ENCODE measurements around the gene GAB4.

Gene GAB4

DNA sequence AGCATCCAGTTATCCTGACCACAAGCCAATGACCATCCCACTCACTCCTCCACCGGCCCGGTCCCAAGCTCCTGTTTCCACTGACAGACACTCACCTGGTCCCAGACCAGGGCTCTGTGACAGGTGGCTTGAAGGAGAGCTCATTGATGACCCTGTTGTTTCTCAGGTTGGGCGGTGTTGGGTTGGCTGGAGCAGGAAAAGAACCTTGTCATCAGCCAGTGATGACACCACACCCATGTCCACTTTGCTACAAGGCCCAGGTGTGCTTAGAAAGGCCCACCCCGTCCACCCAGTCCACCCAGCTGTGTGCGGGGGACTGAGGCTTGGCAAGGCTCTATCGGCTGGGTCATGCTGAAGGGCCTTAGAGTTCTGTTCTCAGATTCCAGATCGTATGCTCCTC lies 42.9 kb downstream of the GAB4 start:
- TF ChIP-seq, protein P1, sequence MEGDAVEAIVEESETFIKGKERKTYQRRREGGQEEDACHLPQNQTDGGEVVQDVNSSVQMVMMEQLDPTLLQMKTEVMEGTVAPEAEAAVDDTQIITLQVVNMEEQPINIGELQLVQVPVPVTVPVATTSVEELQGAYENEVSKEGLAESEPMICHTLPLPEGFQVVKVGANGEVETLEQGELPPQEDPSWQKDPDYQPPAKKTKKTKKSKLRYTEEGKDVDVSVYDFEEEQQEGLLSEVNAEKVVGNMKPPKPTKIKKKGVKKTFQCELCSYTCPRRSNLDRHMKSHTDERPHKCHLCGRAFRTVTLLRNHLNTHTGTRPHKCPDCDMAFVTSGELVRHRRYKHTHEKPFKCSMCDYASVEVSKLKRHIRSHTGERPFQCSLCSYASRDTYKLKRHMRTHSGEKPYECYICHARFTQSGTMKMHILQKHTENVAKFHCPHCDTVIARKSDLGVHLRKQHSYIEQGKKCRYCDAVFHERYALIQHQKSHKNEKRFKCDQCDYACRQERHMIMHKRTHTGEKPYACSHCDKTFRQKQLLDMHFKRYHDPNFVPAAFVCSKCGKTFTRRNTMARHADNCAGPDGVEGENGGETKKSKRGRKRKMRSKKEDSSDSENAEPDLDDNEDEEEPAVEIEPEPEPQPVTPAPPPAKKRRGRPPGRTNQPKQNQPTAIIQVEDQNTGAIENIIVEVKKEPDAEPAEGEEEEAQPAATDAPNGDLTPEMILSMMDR (IDR thresholded peaks at IDR 0.05; ENCODE audit: low read depth, low read length), result no peak
- H3K4me3 ChIP-seq (ENCODE audit: low read depth, low read length), result no peak overlapping the region

DNA sequence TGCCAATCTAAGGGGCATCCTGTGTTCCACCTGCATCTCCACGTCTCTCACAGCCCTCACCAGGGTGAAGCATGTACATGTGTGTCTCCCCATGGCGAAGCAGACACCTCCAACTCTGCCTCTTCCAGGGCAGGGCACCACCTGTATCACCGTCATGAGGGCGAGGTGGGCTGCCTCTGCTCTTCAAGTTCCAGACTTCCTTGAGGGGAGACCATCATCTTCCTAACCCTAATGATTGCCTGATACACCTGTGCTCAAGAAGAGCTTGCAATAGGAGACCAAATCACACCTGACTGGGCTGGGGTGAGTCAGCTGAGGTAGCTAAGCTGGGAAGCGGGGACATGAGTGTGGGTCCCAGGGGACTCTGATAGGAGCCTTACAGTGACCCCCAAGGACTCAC lies 43.7 kb downstream of the GAB4 start:
- TF ChIP-seq, protein P1 (IDR thresholded peaks at IDR 0.05; ENCODE audit: low read depth, low read length), result no peak
- no peak overlapping the region for H3K4me3 ChIP-seq (ENCODE audit: low read depth, low read length)

DNA sequence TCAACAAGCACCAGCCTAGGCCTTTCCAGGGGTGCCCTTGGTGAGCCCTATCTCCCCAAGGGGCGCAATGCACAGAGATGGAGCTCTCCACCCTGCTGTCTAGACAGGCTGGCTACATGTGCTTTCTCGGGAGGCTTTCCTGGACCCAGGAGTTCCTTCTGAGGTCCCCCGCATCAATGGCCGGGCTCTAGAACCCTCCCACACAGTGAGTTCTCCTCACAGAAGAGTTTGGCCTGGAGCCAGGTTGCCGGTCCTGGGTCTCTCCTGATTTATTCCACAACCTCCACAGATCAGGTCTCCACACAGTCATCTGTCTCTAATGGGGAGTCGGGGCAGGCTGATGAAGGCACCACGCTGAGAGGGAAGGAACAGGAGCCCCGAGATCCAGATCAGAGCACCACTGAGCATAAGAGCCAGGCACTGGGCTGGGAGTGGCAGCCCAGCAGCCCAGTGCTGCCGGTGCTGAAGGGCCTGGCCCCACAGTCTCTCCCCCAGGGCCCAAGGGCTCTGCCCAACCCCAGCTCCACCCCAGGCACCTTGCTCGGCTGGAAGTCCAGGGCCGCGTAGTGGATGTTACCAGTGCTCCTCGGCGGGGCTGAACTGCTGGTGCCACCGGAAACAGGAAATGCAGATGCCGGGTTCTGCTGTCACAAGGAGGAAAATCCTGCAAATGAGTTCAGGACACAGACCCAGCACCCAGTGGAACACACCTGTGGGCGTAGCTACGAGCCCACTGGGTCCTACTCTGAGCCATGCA lies 44.7 kb downstream of the GAB4 start:
- no peak overlapping the region for H3K4me3 ChIP-seq (ENCODE audit: low read depth, low read length)
- TF ChIP-seq, protein P1 (IDR thresholded peaks at IDR 0.05; ENCODE audit: low read depth, low read length), result no peak

DNA sequence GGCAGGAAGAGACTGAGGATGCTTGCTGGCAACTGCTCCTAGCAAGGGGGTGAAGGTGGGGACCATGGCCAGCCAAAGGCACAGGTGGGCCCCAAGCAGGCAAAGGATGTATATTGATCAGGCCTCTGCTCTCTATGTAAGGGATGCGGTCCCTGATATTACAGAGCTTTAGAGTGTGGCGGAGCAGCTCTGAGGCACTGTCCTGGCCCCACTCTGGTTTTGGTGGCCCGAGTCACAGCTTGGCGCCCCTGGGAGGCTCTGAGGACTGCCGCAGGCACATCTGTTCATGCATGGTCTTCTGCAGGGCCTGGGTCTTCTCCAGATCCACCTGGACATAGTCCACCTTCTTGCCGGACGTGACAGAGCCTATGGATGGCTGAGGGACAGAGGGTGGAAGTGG lies 45.5 kb downstream of the GAB4 start:
- TF ChIP-seq, protein P1 (IDR thresholded peaks at IDR 0.05; ENCODE audit: low read depth, low read length), result no peak

DNA sequence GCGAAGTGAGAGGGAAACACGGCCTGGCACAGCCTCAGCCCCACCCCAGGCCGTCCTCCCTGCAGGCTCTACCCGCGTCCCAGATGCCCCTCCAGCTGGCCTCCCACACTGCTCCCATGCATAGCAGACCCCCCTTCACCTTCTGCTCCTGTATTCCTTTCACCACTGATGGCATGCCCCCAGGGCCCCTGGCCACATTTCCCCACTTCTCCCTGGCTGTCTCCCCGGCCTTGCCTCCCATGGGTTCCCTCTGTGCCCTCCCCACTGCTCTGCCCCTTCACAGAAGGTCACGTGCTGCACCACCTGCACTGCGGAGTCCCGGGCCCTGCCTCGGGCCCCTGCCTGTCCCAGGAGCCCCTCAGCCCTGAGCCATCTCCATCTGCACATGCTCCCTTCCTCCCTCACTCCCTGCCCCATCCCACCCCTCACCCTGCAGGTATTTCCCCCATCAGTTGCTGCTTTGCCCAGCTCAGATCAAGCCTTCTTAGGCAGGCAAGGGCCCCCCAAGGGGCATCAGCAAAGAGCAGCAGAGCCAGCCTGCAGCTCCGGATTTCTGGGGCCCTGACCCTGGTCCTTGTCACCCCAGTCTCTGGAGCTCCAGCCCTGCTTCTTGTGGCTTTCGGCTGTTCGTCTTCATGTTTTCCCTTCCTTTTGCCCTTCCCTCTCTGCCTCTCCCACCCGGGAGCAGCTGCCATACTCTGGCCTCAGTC lies 46.4 kb downstream of the GAB4 start:
- TF ChIP-seq, protein P1 (IDR thresholded peaks at IDR 0.05; ENCODE audit: low read depth, low read length), result no peak
- no peak overlapping the region for H3K4me3 ChIP-seq (ENCODE audit: low read depth, low read length)

More for the DNA sequence above, 45.5 kb downstream of the GAB4 start:
- no peak overlapping the region for H3K4me3 ChIP-seq (ENCODE audit: low read depth, low read length)

DNA sequence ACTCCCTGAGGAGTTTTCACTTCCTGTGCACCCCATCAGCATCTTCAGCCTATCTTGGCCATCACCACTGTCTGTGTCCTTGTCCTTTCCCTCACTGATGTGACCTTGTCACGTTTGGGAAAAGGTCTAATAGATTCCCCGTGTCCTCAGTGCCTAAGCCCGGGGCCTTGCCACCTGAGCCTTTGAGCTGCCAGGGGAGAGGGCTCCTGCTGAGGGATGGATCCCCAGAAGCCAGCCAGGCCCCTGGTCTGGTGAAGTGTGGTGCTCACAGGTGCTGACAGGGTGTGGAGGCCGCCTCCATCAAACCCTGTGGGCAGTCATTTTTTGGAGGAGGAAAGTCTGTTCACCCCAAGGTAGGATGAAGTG lies 47.2 kb downstream of the GAB4 start:
- TF ChIP-seq, protein P1 (IDR thresholded peaks at IDR 0.05; ENCODE audit: low read depth, low read length), result no peak
- no peak overlapping the region for H3K4me3 ChIP-seq (ENCODE audit: low read depth, low read length)

DNA sequence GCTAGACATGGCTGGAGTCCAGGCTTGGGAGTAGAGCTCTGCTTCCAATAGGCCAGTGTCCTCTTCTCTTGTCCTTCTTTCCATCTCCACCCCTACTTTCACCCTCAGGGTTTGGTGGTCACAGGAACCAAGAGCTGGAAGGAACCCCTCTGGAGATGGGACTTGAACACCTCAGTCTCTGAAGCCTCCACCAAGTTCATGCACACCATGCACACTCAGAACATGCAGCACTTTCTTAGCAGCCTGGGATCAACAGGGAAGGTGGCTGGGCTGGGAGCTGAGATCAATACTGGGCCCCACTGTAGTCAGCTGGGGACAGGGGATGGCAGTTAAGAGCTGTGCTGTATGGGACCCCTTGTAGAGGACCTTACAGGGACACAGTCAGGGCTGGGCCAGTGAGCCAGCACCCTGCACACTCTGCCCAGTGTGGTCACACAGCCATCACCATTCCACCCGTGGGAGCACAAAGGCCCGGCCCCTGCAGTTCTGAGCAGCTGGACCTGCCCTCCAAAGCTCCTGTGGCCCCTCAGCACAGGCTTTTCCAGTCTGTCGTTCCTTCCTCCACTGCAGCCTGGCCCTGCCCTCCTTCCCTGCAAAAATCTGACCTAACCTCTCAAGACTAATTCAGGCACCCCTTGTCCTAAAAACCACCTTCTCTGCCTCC lies 47.7 kb downstream of the GAB4 start:
- TF ChIP-seq, protein P1 (IDR thresholded peaks at IDR 0.05; ENCODE audit: low read depth, low read length), result no peak
- no peak overlapping the region for H3K4me3 ChIP-seq (ENCODE audit: low read depth, low read length)

Data from WI38 (cell line).